Brain pericyte (primary cell): ENCODE results near the gene PARP14.
"Not testable (repeated sequence)": the region's sequence is repeated elsewhere in the genome, so short reads cannot be mapped to it uniquely, and the experiment has no call there.

ENCODE experiments used
- DNase-seq: peaks from one replicate; pipeline ENCODE4 v3.0.0-alpha.2; 2012; ENCODE audit warnings: low read depth, low spot score

The PARP14 gene

GRCh38 chr3:122680475-122681283, at the start of gene PARP14:
TSS of gene PARP14 (plus strand) at chr3:122680839. CDS start at chr3:122680884, 45 bp downstream.
- peak; percentile 43 for DNase-seq

- DNase-seq: no peak
These were observed 44.9 kb upstream of the PARP14 start for GRCh38 chr3:122635789-122636188.

- no peak for DNase-seq
These were observed 43.9 kb upstream of the PARP14 start for GRCh38 chr3:122636697-122637096.

- DNase-seq: no peak
These were observed 40.1 kb upstream of the PARP14 start for GRCh38 chr3:122640437-122640999.

GRCh38 chr3:122642935-122643334, 37.7 kb upstream of the PARP14 start:
- no peak for DNase-seq

- no peak for DNase-seq
These were observed 34.3 kb upstream of the PARP14 start for GRCh38 chr3:122646146-122646988.

- DNase-seq: not testable (repeated sequence)
These were observed 29.3 kb upstream of the PARP14 start for GRCh38 chr3:122651233-122651907.

GRCh38 chr3:122651962-122652361, 28.7 kb upstream of the PARP14 start:
- DNase-seq: not testable (repeated sequence)

- DNase-seq: not testable (repeated sequence)
These were observed 22.3 kb upstream of the PARP14 start for GRCh38 chr3:122658336-122658735.

- DNase-seq: no peak
These were observed 20.2 kb upstream of the PARP14 start for GRCh38 chr3:122660297-122660974.

GRCh38 chr3:122661633-122662032, 19.0 kb upstream of the PARP14 start:
- no peak for DNase-seq

- no peak for DNase-seq
These were observed 18.1 kb upstream of the PARP14 start for GRCh38 chr3:122662505-122662904.

GRCh38 chr3:122665226-122665786, 15.3 kb upstream of the PARP14 start:
- no peak for DNase-seq

GRCh38 chr3:122665881-122666280, 14.8 kb upstream of the PARP14 start:
- no peak for DNase-seq

- no peak for DNase-seq
These were observed 11.5 kb upstream of the PARP14 start for GRCh38 chr3:122668930-122669730.

GRCh38 chr3:122671553-122671952, 9.1 kb upstream of the PARP14 start:
- DNase-seq: no peak

GRCh38 chr3:122674339-122674738, 6.3 kb upstream of the PARP14 start:
- no peak for DNase-seq

GRCh38 chr3:122676759-122677158, 3.9 kb upstream of the PARP14 start:
- no peak for DNase-seq

GRCh38 chr3:122677216-122677615, 3.4 kb upstream of the PARP14 start:
- no peak for DNase-seq

- no peak for DNase-seq
These were observed 2.1 kb upstream of the PARP14 start for GRCh38 chr3:122678506-122678905.
